Measurements from ENCODE around the gene GRIN2C.
A peak's percentile ranks its signal among the peaks of the same experiment; 100 is the strongest.

GRIN2C gene

DNA sequence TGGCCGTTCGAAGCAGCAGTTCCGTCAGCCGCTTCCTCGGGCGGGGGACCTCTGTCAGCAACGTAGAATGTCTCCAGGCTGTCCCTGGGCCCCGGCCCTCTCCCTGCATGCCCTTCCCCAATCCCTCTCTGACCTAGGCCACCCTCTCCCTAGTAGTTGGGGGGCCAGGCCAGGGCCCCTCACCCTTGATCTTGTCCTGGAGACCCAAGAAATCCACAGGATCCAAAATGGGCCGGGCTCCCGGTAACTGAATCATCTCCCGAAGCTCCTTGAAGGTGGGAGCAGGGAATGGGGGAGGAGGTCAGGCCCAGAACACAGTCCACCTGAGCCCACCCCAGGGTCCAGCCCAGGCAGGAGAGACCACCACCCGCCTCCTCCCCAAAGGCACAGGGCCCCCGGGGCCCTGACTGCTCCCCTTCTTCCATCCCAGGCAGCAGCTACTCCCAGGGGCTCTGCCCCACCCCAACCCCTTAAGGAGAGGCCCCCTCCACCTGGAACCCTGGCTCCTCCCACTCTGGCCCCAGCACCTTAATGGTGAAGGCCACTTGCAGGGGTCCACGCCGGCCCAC, 4.7 kb upstream of the GRIN2C start:
- DNase-seq (ENCODE audit: low spot score) = no peak

DNA sequence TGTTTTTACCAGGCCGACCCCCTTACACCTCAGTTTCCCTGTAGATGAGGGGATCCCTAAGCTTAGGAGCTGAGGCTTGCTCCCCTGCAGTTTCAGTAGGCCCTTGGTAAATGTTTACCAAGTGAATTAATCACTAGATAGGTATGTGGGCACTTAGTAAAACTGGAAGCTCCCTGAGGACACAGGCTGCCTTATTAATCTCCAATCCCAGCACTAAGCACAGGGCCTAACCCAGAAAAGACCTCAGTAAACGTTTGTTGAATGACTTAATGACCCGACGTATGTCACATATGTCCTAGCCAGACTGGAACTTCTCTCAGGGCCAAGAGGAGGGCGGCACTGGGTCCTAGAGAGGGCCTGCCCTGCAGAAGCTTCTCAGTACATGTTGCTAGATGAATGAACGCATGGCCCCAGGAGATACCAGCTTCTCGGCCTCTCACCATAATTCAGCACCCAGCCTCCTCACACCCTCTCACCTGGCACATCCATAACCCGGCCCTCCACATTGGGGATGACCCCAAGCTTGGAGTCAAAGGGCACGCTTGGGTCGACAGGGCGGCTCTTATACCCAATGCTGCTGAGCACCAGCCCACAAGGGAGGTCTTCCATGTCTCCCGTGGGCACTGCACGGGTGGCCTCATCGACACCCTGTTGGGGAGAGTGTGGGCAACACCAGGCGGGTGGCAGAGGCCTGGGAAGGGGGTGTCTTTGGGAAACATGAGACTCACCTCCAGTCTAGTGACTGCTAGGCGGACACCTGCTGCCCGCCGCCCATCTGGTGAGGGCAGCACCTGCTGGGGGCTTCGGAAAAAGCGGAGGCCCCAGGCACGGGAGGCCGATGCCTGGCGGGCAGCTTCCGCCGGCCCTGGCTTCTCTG, 4.0 kb upstream of the GRIN2C start:
- DNase-seq (ENCODE audit: low spot score) = no peak

DNA sequence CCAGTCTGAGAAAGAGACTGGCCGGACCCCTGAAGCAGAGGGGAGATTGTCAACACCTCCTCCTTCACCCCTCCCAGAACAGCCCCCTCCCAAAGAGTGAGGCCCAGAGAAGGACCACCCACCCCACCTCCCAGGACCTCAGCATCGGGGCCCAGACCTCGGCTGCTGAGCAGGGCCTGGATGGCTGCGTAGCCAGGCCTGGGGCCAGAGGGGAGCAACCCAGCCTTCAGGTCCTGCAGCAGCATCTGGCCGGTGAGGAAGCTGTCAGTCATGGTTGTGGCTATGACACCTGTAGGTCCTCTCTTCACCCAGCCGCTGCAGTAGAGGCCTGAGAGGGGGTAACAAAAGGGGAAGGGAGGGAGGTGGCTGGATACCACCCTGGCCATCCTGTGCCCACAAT, 3.2 kb upstream of the GRIN2C start:
- no peak for DNase-seq (ENCODE audit: low spot score)

- peak; percentile 88 for DNase-seq (ENCODE audit: low spot score)
Measured at GRCh38 chr17:74862108-74862901, 2.6 kb upstream of the GRIN2C start.

DNA sequence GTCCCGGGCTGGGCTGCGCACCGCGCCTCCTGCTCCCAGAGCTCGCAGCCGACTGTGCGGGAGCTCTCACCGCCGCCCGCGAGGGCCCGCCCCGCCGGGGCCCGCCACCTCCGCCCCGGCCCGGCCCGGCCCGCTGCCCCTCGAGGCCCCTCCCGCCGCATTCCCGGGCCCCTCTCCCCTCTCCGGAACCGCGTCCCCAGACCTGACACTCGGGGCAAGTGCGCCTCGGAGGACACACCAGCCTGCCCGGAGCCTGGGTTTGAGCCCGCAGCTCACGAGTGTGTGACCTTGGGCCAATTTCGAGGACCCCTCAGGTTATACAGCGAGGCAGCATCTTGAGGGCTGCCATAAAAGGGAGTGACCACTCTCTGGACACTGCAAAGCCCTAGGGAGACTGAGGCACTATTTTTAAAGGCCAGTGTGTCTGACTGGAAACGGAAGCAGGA, 2.0 kb upstream of the GRIN2C start:
- DNase-seq (ENCODE audit: low spot score) = no peak

DNA sequence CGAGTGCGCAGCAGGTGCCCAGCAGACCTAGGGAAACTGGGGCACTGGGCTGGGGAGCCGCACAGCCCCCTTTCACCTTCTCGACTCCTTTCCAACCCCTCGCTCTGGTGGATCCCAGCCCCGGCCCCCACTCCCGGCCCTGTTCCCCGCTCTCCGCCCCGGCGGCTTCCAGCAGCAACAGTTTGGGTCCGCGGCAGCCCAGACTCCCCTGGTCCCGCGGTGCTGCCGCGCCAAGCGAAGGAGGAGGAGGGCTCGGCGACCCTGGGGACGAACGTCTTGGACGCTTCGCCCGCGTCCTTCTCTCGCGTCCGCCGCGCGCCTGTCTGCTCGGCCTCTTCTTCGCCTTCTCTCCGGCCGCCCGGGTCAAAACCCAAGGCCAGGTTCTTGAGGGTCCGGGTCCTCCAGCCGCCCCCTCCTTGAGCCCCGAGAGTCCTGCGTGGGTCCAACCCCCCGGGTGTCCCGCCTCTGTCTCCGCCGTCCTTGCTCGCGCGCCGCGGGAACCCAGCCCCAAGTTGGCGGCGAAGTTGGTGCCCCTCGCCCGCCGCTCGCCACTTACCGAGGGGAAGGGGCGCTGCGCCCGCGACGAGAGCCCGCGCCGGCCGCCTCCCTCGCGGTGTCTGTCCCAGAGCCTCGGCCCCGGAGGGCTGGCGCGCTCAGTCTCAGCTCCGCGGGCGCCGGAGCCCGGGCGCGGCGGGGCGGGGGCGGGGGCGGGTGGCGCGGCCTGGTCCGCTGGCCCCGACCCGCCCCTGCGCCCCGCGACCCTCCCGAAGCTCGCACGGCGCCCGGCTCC, 1.4 kb upstream of the GRIN2C start:
- DNase-seq (ENCODE audit: low spot score) = peak; percentile 51

GRCh38 chr17:74860229-74860871, 665 bp upstream of the GRIN2C start:
- DNase-seq (ENCODE audit: low spot score) = no peak

GRCh38 chr17:74858672-74859458, 820 bp downstream of the GRIN2C start:
- no peak for DNase-seq (ENCODE audit: low spot score)

DNA sequence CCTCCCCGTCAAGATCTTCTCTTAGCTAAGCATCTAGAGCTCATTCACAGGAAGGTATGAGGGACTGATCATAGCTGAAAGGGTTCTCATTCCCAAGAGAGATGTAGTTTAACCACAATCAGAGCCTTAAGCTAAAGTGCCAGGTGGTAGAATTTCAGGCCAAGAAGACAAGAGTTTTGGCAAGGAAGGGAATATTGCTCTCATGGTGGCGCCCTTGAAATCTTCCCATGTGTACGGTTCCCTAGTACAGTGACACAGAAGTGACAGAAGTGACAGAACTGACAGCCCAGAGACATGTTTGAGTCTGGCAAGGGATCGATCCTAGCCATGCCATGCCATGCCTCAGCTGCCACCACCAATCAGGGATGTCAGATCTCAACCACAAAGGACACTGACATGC, 2.5 kb downstream of the GRIN2C start:
- no peak for DNase-seq (ENCODE audit: low spot score)

- DNase-seq (ENCODE audit: low spot score) = no peak
Measured at GRCh38 chr17:74856112-74856511, 3.6 kb downstream of the GRIN2C start.

GRCh38 chr17:74855323-74855722, 4.4 kb downstream of the GRIN2C start:
- DNase-seq (ENCODE audit: low spot score) = no peak

GRCh38 chr17:74854792-74855191, 4.9 kb downstream of the GRIN2C start:
- DNase-seq (ENCODE audit: low spot score) = no peak

GRCh38 chr17:74853669-74854068, 6.0 kb downstream of the GRIN2C start:
- no peak for DNase-seq (ENCODE audit: low spot score)

DNA sequence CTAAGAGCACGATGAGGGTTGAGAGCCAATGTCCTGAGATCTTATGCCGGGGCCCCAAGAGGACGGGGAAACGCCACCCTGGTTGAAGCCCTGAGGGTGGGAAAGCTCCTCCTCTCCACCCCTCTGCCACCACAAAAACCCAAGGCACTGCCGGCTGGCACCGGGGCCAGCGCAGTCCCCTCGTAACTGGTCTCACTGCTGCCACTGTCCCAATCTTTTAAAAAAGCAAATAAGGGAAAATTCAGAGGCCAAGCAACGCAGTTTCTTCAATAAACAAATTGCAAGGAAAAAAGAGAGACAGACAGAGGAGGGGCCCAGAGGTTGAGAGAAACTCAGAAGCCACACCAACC, 6.7 kb downstream of the GRIN2C start:
- no peak for DNase-seq (ENCODE audit: low spot score)

DNA sequence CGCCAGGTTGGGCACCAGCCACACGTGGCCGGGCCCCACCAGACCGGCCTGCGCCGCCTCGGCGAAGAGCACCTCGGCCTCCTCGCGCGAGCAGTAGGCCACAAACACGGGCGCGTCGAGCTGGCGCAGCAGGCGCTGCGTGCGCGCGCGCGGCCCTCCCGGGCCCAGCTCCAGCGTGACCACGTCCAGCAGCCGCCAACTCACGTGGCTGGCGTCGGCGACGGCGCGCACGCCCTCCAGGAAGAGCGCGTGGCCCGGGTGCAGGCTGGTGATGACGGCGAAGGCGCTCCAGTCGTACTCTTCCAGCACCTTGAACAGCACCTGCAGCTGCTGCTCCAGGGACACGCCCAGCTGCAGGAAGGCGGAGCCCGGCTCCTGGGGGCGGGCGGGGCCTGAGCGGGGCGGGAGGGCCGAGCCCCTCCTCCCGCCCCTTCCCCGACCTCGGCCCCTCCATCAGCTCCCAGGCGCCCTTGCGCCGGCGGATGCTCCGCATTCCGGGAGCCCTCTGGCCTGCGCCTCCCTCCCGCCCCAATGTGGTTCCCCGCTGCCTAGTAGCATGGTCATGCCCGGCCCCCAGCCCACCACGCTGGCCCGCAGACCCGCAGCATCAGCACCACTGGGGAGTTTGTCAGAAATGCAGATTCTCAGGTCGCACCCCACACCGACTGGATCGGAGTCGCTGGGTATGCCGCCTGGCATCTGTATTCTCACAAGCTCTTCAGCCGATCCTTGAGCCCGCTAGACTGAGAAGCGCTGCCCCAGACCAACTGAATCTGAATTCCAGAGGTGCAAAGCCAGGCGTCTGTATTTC, 7.2 kb downstream of the GRIN2C start:
- DNase-seq (ENCODE audit: low spot score) = peak; percentile 100

GRCh38 chr17:74851612-74852236, 8.0 kb downstream of the GRIN2C start:
- no peak for DNase-seq (ENCODE audit: low spot score)

DNA sequence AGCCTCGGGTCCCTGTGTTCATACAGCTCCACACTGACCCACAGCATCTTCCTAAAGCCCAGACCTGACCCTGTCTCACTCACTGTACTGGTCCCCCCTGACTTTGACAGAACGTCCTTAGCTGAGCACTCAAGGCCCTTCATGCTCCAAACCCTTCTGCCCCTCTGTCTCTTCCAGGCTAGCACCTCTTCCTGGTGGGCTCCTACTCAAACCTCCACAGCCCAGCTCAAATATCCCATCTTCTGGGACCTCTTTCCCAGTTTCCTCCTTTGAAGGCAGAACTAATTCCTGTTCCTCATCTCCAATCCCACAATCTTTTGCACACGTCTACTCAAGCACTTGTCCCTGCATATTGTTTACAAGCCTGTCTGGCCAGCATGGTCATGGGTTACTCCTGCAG, 8.8 kb downstream of the GRIN2C start:
- no peak for DNase-seq (ENCODE audit: low spot score)

GRCh38 chr17:74850310-74850709, 9.4 kb downstream of the GRIN2C start:
- DNase-seq (ENCODE audit: low spot score) = no peak

DNA sequence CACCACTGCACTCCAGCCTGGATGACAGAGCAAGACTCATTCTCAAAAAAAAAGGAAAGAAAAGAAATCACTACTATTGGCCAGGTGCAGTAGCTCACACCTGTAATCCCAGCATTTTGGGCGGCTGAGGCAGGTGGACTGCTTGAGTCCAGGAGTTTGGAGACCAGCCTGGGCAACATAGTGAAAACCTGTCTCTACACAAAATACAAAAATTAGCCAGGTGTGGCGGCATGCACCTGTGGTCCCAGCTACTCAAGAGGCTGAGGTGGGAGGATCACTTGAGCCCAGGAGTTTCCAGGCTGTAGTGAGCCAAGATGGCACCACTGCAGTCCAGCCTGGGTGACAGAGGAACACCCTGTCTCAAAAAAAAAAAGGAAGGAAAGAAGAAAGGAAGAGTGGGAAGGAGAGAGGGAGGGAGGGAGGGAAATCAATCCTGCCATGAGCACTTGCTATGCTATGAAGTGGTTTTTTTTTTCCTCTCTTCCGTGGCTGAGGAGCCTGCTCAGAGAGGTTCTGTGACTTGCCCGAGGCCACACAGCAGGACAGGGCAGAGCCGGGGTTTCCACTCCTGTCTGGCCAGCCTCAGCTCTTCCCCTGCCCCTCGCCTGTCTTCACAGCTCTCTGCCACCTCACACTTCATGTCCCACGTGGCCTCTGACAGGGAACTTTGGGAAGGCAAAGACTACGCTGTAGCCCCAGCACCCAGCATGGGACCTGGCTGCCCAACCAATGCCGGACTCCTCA, 10.9 kb downstream of the GRIN2C start:
- no peak for DNase-seq (ENCODE audit: low spot score)
